ENCODE results near the gene TMEM26.
A peak's percentile ranks its signal among the peaks of the same experiment; 100 is the strongest.

The TMEM26 gene

DNA sequence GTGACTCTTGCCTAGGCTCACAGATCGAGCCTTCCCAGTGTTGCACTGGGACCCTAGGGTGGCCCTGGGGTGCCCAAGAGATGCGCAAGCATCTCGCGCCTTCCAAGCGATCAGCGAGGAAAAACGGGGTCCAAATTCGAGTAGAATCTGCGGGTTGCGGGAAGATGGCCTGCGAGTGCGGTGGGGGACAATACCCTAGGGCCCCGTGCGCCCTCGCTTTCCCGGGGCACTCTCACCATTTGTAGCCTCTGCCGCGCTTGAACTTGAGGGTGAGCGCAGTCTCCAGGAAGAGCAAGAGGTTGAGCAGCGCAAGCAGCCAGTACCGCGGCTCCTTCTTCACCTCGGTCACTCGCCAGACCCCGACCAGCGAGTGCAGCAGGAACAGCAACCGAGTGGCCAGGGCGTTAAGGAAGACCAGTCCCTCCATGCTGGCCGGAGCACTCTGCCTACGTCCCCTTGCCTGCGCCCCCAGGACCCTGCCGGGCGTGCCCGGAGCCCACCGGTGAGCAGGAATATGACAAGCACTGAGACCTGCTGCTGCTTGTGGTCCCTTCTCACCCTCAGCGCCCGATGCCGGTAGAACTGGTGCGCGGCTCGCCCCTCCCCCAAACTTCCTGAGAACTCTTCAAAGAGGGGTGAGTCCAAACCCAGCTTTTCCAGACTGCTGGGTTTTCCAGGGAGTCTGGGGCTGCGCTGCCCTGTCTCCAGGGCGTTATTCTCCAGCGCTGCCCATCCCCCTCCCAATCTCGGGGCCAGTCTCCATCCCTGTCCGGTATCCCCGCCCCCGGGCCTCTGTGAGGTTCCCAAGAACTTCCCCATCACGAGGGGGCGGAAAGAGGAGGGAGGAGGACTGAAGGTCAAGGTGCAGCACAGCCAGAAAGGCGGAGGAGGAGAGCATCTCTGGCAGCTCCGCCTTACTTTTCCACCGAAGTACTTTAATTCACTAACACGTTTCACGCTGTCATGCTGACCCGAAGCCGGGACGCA, at the start of gene TMEM26:
TSS of gene TMEM26 (minus strand) at position 727 of the 987 bp plus-strand sequence. CDS start at position 427, 300 bp downstream.
- FAIRE-seq (no peak), DNase-seq (ENCODE audit: low spot score) (no peak)

DNA sequence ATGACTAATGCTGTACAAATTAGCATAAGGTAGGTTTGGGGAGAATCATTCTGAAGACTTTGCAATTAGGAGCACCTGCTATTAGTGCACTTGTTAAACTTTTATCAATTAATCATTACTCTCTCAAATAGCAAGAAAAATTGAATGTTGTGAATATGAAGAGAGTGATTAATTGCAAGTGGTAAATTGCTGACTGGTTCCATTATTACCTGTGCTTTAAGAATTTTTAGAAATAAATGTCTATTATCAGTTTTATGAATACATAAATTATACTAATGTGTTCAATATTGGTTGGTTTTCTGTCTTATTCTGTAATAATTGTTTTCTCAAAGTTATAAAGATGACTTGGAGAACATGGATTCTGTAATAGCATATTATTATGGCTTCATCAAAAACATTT, 47.3 kb upstream of the TMEM26 start:
- no peak for FAIRE-seq
- no peak for DNase-seq (ENCODE audit: low spot score)

DNA sequence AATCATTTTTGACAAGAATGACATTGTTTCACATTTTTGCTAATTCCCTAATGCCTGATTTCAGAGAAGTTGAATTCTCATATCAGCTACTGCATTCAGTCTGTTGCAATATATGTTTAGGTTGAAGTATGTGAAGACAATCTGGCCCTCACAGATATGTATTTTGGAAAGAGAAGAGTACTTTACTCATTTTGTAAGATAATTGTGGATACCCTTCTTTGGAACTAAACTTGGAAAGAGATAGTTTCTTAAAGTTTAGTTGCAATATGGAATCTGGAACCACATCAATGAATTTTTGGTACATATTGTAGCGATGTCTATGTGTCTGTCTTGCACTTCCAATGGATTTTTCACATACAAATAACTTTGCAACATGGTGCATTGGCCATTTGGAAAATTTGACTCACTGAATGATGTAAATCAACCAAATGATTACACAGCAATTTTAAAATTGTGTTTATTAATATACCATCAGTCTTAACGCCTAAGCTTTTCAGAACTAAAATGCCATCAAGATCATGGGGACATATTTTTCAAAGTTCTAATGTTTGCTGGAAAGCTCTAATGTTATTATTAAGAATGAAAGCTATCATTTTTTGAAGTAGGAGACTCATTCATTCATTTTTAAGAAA, 39.3 kb upstream of the TMEM26 start:
- no peak for FAIRE-seq
- DNase-seq (ENCODE audit: low spot score), result no peak

DNA sequence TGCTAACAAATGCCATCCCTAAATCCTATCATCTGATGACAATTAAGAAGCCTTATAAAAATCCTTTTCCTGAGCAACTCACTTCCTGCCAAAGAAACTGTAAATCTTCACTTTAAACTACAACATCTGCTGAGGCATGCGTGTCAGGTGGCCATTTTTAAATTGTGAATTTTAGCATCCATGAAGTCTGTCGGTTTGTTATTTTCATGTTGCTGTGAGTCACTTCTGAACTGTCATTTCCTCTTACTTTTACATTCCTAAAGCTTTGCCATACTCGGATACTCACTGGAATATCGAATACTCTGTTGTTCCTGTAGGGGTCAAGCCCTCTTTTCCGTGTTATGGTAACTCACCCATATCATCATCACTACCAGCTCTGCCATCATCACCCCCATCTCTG, 34.3 kb upstream of the TMEM26 start:
- FAIRE-seq (no peak), DNase-seq (ENCODE audit: low spot score) (peak; percentile 11)

DNA sequence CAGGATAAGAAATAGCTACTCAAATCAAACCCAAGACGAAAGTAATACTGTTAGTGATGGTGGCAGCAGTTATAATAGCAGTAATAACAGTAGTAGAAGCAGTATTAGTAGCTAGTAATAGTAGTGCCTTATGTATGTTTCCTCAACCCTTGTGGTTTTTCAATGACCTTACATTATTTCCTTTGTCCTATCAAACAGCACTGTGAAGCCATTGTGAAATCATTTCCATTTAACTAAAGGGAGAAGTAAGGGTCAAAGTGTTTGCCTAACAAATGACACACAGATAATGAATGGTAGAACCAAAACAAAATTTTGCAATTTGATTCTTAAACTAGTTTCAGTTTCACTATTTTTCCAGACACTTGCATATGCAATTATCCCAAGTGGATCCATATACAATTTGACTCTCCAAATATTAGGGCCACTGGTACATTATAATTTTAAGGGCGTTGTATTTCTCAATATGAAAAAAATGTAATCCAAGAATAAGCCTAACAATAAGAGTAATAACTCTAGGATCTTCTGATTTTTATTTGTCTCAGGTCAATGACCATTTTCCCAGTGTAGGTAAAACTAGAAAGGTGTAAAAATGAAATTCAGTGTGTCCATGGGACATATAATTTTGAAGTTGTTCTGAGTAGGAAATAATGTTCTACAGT, 33.7 kb upstream of the TMEM26 start:
- FAIRE-seq, result no peak
- DNase-seq (ENCODE audit: low spot score), result no peak

DNA sequence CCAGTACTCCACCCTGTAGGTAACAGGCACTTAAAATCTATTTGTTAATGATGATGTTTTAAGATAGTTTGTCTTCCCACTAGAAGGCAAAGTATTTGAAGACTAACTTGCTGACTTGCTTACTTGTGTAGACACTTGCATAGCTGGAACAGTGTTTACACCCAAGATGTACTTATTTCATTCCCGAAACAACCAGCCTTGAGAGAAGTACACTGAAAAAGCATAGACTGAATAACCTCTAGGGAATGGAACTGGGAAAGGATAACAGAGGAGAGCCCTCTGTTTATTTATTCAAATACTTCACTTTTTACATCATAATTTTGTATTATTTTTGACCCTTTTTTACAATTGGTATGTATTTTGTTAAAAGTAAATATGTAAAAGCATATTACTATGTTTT, 33.1 kb upstream of the TMEM26 start:
- DNase-seq (ENCODE audit: low spot score), result no peak
- no peak for FAIRE-seq

DNA sequence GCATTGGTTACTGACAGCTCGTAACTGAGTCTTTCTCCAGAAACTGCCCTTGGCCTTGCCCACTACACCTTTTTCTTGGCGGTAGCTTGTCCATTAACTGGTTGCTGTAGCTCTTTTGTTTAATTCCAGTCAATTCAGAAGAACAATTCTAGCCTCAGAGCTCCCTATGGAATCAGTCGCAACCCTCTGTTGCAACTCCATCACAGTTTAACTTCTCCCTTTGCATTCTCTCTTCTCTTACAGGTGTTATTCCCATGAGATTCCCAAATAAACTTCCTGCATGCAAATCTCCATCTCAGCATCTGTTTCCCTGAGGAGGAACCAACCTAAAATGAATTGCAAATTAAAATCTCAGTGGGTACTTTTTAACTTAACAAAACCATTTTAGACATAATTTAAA, 28.4 kb upstream of the TMEM26 start:
- FAIRE-seq, result no peak
- DNase-seq (ENCODE audit: low spot score), result no peak

DNA sequence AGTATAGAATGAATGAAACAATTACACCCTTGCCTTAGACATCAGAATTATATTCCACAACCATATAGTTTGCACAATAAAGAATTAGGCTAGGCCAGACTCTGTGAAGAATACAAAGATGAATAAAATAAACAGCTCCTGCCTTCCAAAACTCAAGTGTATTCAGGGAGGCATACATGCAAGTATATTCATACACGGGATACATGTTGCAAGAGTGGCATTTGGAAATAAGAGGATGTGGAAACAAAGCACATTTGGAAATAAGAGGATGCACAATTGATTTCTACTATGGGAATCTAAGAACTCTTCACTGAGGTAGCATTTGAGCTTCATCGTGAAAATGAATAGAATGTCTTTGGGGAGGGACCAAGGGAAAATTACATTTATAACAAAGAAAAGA, 27.0 kb upstream of the TMEM26 start:
- DNase-seq (ENCODE audit: low spot score), result no peak

DNA sequence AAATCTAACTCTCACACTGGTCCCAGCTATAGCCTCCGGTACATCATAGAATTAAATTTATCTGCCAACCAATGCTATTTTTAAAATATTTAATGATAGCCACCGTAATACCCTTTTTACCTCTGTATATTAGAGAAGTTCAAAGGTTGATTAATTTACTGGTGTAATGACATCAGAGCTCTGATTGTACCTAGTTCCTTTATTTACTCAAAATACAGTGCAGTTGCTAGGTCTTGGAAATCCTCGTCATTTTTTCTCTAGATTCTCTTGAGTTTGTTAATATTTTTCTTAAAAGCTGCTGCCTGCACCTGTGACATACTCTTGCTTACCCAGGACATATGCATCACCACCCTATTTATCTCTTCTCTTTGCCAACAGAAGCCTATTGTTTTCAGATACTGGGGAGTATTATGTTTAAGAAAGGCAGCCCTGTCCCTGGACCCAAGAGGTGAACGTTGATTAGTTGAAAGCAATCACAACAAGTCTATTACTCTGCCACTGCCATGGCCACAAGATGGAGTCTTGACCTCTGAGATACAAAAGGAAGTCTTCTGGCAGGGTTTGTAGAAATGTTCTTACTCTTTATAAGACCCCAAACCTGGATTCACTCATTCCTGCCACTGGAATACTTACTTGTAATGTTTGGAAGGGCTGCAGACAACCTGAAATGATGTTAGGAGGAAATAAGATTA, 25.6 kb upstream of the TMEM26 start:
- FAIRE-seq, result no peak
- DNase-seq (ENCODE audit: low spot score), result no peak

More for the DNA sequence above, 27.0 kb upstream of the TMEM26 start:
- peak; percentile 17 for FAIRE-seq

DNA sequence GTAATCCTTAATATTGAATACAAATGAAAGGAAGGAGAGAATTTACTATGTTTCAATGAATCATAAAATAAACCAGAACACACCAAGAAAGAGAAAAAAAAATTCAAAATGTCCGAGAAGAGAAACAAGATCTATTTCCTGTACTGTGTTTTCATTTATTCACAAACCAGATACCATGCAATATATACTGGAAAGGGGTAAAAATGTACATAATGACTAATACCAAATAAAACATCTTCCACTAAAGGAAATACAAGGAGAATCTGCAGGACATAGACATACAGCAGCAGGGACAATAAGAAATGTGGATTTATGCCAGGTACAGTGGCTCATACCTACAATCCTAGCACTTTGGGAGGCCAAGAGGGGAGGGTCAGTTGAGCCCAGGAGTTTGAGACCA, 24.3 kb upstream of the TMEM26 start:
- DNase-seq (ENCODE audit: low spot score) (no peak), FAIRE-seq (no peak)

DNA sequence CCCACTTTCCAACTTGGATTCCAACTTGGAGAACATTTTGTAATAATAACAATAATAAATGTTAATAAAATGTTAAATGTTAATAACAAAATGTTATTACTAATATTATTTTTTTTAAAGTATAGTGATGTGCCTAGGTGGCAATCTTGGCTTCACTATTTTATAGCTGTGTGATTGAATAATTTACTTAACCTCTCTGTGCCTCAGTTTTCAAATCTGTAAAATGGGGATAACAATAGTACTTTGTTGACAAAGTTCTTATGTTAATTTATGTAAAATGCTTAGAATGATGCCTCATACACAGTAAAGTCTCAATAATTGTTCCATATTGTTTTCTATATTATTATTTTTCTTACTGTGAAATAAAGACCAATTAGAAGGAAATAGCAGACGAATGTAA, 23.3 kb upstream of the TMEM26 start:
- FAIRE-seq, result no peak
- no peak for DNase-seq (ENCODE audit: low spot score)

DNA sequence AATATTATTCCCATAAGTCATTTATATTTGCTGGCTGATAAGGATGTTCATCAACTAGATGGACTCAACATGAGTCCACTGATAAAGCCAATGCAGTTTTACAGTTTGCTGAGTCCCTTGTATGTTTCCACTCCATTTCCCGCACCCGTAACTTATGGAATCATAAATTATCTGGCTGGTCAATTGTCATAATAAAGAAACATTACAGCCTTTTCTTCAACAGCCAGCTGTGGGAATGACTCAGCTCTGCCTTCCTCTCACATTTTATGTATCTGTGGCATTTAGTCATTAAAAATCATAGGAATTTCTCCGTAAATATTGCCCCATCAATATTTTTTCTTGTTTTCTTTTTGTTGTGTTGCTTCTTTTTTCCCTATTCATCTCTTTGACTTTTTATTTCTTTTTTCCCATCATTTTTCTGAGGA, 22.3 kb upstream of the TMEM26 start:
- no peak for FAIRE-seq
- peak; percentile 36 for DNase-seq (ENCODE audit: low spot score)

DNA sequence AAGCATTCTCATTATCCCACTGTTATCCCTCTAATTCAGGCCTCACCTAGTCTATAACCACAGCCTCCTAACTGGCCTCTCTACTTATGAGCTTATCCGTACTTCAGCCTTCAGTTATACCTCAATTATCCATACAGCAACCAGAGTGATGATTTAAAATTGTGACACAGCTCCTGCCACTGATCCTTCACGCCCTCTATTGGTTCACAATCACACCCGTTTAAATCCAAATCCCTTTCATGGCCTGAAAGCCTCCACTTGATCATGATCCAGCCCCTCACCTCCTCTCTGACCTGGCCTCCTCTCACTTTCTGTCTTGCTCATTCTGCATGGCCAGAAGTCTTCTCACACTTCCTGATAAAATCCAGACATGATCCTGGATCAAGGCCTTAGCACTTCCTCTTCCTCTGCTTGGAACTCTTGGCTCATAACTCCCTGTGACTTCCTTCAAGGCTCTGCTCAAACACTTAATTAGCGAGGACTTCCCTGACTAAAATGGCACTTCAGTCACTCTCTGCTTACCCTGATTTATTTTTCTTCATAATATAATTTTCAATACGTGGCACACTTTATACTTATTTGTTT, 19.0 kb upstream of the TMEM26 start:
- no peak for FAIRE-seq
- no peak for DNase-seq (ENCODE audit: low spot score)

DNA sequence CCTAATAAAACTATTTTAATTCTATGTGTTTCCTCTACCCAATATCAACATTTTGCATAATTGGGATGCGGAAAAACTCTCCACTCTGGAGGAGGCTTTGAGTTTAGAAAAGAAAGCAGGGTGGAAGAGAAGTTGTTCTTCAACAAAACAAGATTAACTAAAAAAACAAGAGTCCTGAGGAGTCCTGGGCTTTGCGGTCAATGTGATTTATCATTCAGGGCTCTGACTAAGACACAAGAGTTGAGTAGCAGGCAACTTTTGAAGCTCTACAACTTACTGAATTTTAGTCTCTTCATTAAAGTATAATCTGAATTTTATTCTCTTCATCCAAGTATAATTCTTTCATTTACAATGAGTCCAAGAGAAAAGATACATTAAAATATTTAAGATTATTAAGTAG, 18.3 kb upstream of the TMEM26 start:
- DNase-seq (ENCODE audit: low spot score) (no peak), FAIRE-seq (no peak)

DNA sequence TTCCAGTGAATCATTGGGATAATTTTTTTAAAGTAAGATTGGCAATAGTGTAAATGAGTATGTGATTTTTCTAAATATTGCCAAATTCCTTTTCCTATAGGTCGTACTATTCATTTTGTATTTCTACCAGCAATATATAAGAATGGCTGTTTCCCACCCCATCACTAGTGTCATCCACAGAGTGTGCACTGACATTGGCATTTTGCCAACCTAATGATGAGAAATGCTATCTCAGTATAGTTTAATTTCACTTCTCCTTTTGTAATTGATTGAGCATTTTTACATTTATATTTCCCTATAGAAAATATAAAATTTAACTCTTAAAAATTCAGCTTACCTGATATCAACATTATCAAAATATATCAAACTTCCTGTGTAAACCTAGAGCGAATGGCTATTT, 17.6 kb upstream of the TMEM26 start:
- DNase-seq (ENCODE audit: low spot score) (no peak), FAIRE-seq (no peak)

DNA sequence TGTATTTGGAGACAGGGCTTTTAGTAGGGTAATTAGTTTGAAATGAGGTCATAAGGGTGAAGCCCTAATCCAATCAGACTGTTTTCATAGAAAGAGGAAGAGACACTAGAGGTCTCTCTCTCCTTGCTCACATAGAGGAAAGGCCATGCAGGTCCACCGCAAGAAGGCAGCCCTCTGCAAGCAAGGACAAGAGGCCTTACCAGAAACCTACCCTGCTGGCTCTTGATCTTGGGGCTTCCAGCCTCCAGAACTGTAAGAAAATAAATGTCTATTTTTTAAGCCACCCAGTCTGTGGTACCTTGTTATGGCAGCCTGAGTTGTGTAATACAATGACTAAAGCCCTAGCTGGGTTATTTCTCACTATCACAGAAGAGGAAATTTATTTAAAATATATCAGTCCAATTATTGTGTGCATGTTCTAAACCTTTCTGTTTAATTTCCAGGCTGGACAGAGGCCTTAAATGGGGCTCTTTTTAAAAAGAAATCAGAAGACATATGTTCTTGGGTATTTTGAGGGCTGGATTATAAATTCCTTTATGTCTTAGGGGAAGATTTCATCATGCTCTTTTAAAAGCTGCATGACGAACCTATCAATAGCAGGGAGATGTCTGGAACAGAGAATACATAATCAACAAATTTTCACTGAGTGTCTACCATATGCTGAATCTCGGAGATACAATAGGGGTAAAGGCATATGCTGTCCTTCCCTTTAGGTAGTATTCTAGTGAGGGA, 12.9 kb upstream of the TMEM26 start:
- DNase-seq (ENCODE audit: low spot score) (no peak), FAIRE-seq (no peak)

DNA sequence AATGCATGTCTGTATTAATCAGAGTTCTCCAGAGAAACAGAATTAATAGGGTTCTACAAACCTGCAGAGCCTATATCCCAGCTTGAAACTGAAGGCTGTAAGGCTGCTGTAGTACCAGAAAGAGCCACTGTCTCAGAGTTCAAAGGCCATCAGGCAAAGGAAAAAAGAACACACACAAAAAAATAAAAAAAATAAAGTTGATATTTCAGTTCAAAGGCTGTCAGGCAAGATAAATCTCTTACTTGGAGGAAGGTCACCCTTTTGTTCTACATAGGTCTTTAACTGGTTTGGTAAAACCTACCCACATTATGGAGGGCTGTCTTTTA, 12.0 kb upstream of the TMEM26 start:
- FAIRE-seq (no peak), DNase-seq (ENCODE audit: low spot score) (no peak)

DNA sequence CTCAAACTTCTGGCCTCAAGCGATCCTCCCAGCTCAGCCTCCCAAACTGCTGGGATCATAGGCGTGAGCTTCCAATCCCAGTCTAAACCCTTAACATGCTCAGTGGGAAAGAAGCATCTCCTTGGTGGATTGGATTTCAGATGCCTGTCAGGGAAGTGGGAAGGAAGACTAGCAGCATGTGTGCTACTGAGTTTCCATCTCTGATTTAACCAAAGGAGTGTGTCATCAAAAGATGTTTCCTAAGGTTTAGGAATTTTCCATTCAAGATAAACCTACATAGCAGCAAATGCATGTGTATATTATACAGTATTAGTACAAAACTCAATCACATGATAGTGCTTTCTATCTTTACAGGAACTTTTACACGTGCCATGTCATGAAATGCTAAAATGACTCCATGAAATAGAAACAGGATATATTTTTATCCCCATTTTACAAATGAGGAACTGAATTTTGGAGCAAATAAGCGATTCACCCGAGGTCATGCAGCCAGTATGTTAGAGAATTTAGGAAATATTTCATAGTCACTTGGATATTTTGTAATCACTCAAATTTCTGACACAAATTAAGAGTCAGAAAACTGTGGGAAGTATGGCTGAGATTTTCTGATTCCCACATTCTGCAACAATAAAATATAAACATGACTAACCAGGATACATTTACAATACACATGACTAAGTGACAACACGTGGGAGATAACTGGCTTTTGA, 11.4 kb upstream of the TMEM26 start:
- DNase-seq (ENCODE audit: low spot score), result no peak
- no peak for FAIRE-seq

DNA sequence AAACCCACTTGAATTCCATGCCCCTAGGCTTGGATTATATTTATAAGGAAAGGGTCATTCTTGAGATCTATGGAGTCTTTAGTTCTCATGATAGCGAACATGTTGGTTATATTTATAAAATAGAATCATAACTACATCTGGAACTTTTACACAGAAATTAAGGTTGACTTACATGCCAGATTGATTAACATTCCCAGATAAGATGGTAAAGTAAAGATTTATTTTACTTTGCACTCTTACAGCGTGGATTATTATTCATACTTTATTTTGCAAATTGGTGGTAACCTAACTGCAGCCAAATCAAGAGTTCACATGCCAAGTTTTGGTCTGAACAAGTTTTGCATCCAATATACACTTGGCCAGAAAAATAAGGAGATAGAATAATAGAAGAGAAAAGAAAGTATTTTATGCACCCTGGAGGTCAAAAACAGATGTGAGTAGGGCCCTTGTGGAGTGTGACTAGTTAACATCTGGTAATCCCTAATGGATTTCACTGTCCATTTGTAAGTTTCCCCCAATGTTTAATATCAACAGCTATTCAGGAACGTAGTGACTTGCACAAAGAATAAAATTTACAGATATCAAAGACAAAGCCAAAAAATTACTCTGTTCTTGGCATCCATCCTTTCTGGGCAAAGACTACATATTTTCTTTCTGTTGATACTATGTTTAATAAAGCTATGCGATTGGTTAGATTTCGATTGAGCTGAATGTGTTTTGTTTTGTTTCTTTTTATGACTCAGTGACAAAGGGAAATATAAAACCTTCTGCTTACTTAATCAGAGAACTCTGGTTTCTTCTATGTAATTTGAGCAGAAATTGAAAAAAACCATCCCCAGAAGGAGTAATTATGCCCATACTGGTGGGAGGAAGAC, 10.1 kb upstream of the TMEM26 start:
- DNase-seq (ENCODE audit: low spot score) (no peak), FAIRE-seq (no peak)
